ENCODE results near the gene RGSL1.

Gene RGSL1

GRCh38 chr1:182599339-182599738 is 149.4 kb downstream of the RGSL1 start:
- no peak overlapping the region for H3K27ac ChIP-seq (ENCODE audit: low read length)
- peaks cover 34% of the 10 kb centered on the region; the same call in 1 of the 2 replicates for H4K20me1 ChIP-seq (ENCODE audit: insufficient read depth, low read length)
- H3K9ac ChIP-seq (ENCODE audit: low read depth, low read length): no peak overlapping the region
- peaks cover 38% of the 10 kb centered on the region for H3K4me1 ChIP-seq (ENCODE audit: insufficient read depth, low read length)
- peaks cover 41% of the 10 kb centered on the region for H3K36me3 ChIP-seq (ENCODE audit: insufficient read depth, low read length)
- H3K4me2 ChIP-seq (ENCODE audit: insufficient read depth, low read length): no peak overlapping the region
- peaks cover 30% of the 10 kb centered on the region for H3K79me2 ChIP-seq (ENCODE audit: insufficient read depth, low read length)
- no peak for ATAC-seq (ENCODE audit: insufficient read depth, low read depth)
- H2AFZ ChIP-seq (ENCODE audit: low read depth, low read length): no peak overlapping the region
- DNase-seq: peak; percentile 53
- no peaks in the 10 kb centered on the region for H3K9me3 ChIP-seq (ENCODE audit: insufficient read depth, low read length, severe bottlenecking)
- no peak for TF ChIP-seq EZH2 (IDR thresholded peaks at IDR 0.05; ENCODE audit: borderline replicate concordance, low read depth, low read length, severe bottlenecking)
- TF ChIP-seq, protein P1, sequence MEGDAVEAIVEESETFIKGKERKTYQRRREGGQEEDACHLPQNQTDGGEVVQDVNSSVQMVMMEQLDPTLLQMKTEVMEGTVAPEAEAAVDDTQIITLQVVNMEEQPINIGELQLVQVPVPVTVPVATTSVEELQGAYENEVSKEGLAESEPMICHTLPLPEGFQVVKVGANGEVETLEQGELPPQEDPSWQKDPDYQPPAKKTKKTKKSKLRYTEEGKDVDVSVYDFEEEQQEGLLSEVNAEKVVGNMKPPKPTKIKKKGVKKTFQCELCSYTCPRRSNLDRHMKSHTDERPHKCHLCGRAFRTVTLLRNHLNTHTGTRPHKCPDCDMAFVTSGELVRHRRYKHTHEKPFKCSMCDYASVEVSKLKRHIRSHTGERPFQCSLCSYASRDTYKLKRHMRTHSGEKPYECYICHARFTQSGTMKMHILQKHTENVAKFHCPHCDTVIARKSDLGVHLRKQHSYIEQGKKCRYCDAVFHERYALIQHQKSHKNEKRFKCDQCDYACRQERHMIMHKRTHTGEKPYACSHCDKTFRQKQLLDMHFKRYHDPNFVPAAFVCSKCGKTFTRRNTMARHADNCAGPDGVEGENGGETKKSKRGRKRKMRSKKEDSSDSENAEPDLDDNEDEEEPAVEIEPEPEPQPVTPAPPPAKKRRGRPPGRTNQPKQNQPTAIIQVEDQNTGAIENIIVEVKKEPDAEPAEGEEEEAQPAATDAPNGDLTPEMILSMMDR (IDR thresholded peaks at IDR 0.05; ENCODE audit: borderline replicate concordance, extremely low read depth, low read length, poor library complexity, severe bottlenecking): peak; percentile 64
- no peaks in the 10 kb centered on the region for H3K27me3 ChIP-seq (ENCODE audit: insufficient read depth, low read length, poor library complexity)
- H3K4me3 ChIP-seq (ENCODE audit: low read depth in 1 of 2, low read length in 2 of 2): no peak overlapping the region

- Histone ChIP-seq H3K4me2 (ENCODE audit: insufficient read depth, low read length) (peak overlapping the region; percentile 30; the same call in 1 of the 2 replicates), H3K27me3 (ENCODE audit: insufficient read depth, low read length, poor library complexity) (no peaks in the 10 kb centered on the region), H3K4me1 (ENCODE audit: insufficient read depth, low read length) (peaks cover 47% of the 10 kb centered on the region), H3K36me3 (ENCODE audit: insufficient read depth, low read length) (peaks cover 41% of the 10 kb centered on the region), H3K27ac (ENCODE audit: low read length) (no peak overlapping the region), H3K79me2 (ENCODE audit: insufficient read depth, low read length) (peaks cover 30% of the 10 kb centered on the region), H3K9ac (ENCODE audit: low read depth, low read length) (no peak overlapping the region), H3K9me3 (ENCODE audit: insufficient read depth, low read length, severe bottlenecking) (no peaks in the 10 kb centered on the region), H4K20me1 (ENCODE audit: insufficient read depth, low read length) (peaks cover 34% of the 10 kb centered on the region; the same call in 1 of the 2 replicates), H2AFZ (ENCODE audit: low read depth, low read length) (no peak overlapping the region), H3K4me3 (ENCODE audit: low read depth in 1 of 2, low read length in 2 of 2) (no peak overlapping the region)
- ATAC-seq (ENCODE audit: insufficient read depth, low read depth): no peak
- TF ChIP-seq, protein P1 (IDR thresholded peaks at IDR 0.05; ENCODE audit: borderline replicate concordance, extremely low read depth, low read length, poor library complexity, severe bottlenecking): no peak
- TF ChIP-seq EZH2 (IDR thresholded peaks at IDR 0.05; ENCODE audit: borderline replicate concordance, low read depth, low read length, severe bottlenecking): no peak
- no peak for DNase-seq
Observed at GRCh38 chr1:182600036-182600713, 150.2 kb downstream of the RGSL1 start.

DNA sequence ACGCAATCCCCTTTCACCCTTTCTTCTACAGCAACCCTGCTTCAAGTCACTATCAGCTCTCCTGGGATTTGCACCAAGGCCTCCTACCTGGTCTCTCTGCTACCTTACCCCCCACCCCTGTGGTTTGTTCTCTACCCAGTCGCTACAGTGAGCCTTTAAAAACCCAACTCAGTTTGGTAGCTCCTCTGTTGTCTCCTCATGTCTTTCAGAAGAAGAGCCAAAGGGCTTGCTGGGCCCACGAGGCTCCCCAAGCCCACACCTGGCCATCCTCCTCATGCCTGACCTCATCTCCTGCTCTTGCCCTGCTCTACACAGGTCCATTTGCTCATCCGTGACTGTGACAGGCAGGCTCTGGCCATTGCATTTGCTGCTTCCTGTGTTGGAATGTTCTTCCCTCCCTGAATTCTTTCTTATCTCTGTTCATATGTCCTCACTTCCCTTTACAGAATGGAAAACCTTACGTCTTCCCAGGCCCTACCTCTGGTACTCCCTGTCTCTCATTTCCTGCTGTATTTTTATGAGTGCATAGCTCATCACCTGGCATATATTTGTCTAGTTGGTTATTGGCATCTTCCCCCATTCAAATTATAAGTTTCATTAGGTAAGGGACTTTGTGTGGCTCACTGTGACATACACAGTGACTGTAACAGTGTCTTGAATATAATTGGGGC is 150.9 kb downstream of the RGSL1 start:
- H3K36me3 ChIP-seq (ENCODE audit: insufficient read depth, low read length): peaks cover 41% of the 10 kb centered on the region

More for the DNA sequence above, 150.9 kb downstream of the RGSL1 start:
- Histone ChIP-seq H4K20me1 (ENCODE audit: insufficient read depth, low read length) (peaks cover 34% of the 10 kb centered on the region; the same call in 1 of the 2 replicates), H3K27ac (ENCODE audit: low read length) (peak overlapping the region; percentile 38; the same call in 1 of the 2 replicates), H3K9me3 (ENCODE audit: insufficient read depth, low read length, severe bottlenecking) (no peaks in the 10 kb centered on the region), H3K4me3 (ENCODE audit: low read depth in 1 of 2, low read length in 2 of 2) (peak overlapping the region in 1 of 2 experiments; percentile 16; a peak in 1 of 4 replicates), H3K9ac (ENCODE audit: low read depth, low read length) (no peak overlapping the region), H3K27me3 (ENCODE audit: insufficient read depth, low read length, poor library complexity) (no peaks in the 10 kb centered on the region), H2AFZ (ENCODE audit: low read depth, low read length) (no peak overlapping the region), H3K4me1 (ENCODE audit: insufficient read depth, low read length) (peaks cover 49% of the 10 kb centered on the region), H3K4me2 (ENCODE audit: insufficient read depth, low read length) (peak overlapping the region; percentile 76), H3K79me2 (ENCODE audit: insufficient read depth, low read length) (peaks cover 30% of the 10 kb centered on the region)
- DNase-seq: no peak
- no peak for ATAC-seq (ENCODE audit: insufficient read depth, low read depth)
- TF ChIP-seq, protein P1 (IDR thresholded peaks at IDR 0.05; ENCODE audit: borderline replicate concordance, extremely low read depth, low read length, poor library complexity, severe bottlenecking): no peak
- no peak for TF ChIP-seq EZH2 (IDR thresholded peaks at IDR 0.05; ENCODE audit: borderline replicate concordance, low read depth, low read length, severe bottlenecking)

All from DND-41 (cell line).